PC-3 (cell line): ENCODE data around the gene MRPL27. TPM values are rescaled to one million over a fixed set of nuclear protein-coding genes. Genes with fewer than 3 reads are reported as not detected.
A peak's percentile ranks its signal among the peaks of the same experiment; 100 is the strongest.

Source experiments
- ATAC-seq: fragments of 200-7000 bp; cut with Tn5 transposase; 2 replicates; pipeline ENCODE4 v1.9.1; 2020; ENCODE audit warnings: mild to moderate bottlenecking, moderate library complexity
- BruUV-seq: library from RNA; stranded (reverse); fragments of 400-500 nt; replicated peaks from 2 replicates; lab custom pipeline; 2021; lab: Mats Ljungman, UMichigan
- CTCF ChIA-PET: fragments of 300-600 bp; sonication (Branson Sonifier 250); formaldehyde crosslinking; loops from one replicate; lab custom pipeline; 2022; ENCODE audit warnings: antibody characterized with exemption; lab: Charles Lee
- POLR2A ChIA-PET: fragments of 300-600 bp; sonication (Branson Sonifier 250); formaldehyde crosslinking; loops from one replicate; lab custom pipeline; 2022; ENCODE audit warnings: antibody characterized with exemption; ENCODE audit not compliant: unreplicated experiment; lab: Charles Lee
- DNase-seq: peaks from one replicate; pipeline ENCODE4 v3.0.0-alpha.2; 2015
- H2AFZ ChIP-seq: fragments of 300-600 bp; sonication (generic); 2 replicates; pipeline ENCODE4 v1.6.0; 2016; ENCODE audit warnings: antibody characterized with exemption, low read length
- H3F3A ChIP-seq: fragments of 300-600 bp; sonication (generic); one replicate; pipeline ENCODE4 v1.6.0; 2017; ENCODE audit warnings: antibody characterized with exemption, low read length, control low read depth, mild to moderate bottlenecking; ENCODE audit not compliant: unreplicated experiment
- H3K27ac ChIP-seq: fragments of 300-600 bp; sonication (generic); 2 replicates; pipeline ENCODE4 v1.5.1; 2016; ENCODE audit warnings: mild to moderate bottlenecking, low read length
- H3K27me3 ChIP-seq: fragments of 300-600 bp; sonication (generic); 2 replicates; pipeline ENCODE4 v1.6.1; 2016; ENCODE audit warnings: low read length, mixed read lengths
- H3K36me3 ChIP-seq: fragments of 300-600 bp; sonication (generic); 2 replicates; pipeline ENCODE4 v1.6.1; 2016; ENCODE audit warnings: low read depth, mixed run types, low read length, mixed read lengths
- H3K4me1 ChIP-seq: fragments of 300-600 bp; sonication (generic); 2 replicates; pipeline ENCODE4 v1.5.1; 2016; ENCODE audit warnings: low read length; ENCODE audit not compliant: insufficient read depth
- H3K4me2 ChIP-seq: fragments of 300-600 bp; sonication (generic); 2 replicates; pipeline ENCODE4 v1.6.0; 2016; ENCODE audit warnings: low read length
- H3K4me3 ChIP-seq: fragments of 300-600 bp; sonication (generic); 2 replicates; pipeline ENCODE4 v1.5.1; 2016; ENCODE audit warnings: mild to moderate bottlenecking, low read length, mixed read lengths
- H3K79me2 ChIP-seq: fragments of 300-600 bp; sonication (generic); 2 replicates; pipeline ENCODE4 v1.6.1; 2017; ENCODE audit warnings: low read length, mixed read lengths
- H3K9ac ChIP-seq: fragments of 300-600 bp; sonication (generic); 2 replicates; pipeline ENCODE4 v1.6.0; 2016; ENCODE audit warnings: mild to moderate bottlenecking, low read length
- H3K9me2 ChIP-seq: fragments of 300-600 bp; sonication (generic); replicated peaks from 2 replicates; pipeline ENCODE4 v1.6.1; 2016; ENCODE audit warnings: mixed run types, low read length, mixed read lengths
- H3K9me3 ChIP-seq: fragments of 300-600 bp; sonication (generic); 2 replicates; pipeline ENCODE4 v1.6.1; 2016; ENCODE audit warnings: low read length, mixed read lengths
- H4K20me1 ChIP-seq: fragments of 300-600 bp; sonication (generic); 2 replicates; pipeline ENCODE4 v1.6.1; 2016; ENCODE audit warnings: low read length, mixed read lengths
- EZH2 ChIP-seq: fragments of 300-600 bp; sonication (generic); IDR thresholded peaks from one replicate; pipeline ENCODE4 v1.6.1; 2017; ENCODE audit warnings: antibody characterized with exemption, mild to moderate bottlenecking, low read length; ENCODE audit not compliant: unreplicated experiment
- EZH2phosphoT487 ChIP-seq: fragments of 300-600 bp; sonication (generic); IDR thresholded peaks from 2 replicates; pipeline ENCODE4 v1.6.1; 2018; ENCODE audit warnings: mild to moderate bottlenecking, antibody characterized with exemption, low read length, borderline replicate concordance
- intact Hi-C: fragments of 100-400 bp; cut with micrococcal nuclease; formaldehyde crosslinking; loops from 2 replicates; pipeline ENCODE4 v1.9.0; 2023
- total RNA-seq: library from RNA; depleted of rRNA; stranded (reverse); fragments of >200 nt; gene quantifications from 2 replicates; pipeline ENCODE4 v1.2.3, GENCODE V29; 2014
- TF ChIP-seq, protein P1 (sequence below): fragments of 300-600 bp; sonication (generic); conservative IDR thresholded peaks from 2 replicates; pipeline ENCODE4 v1.5.1; 2017; ENCODE audit warnings: antibody characterized with exemption, low read depth, mild to moderate bottlenecking, low read length

The MRPL27 gene
- total RNA-seq, 1 experiment from 2014 or later = 168 TPM

DNA sequence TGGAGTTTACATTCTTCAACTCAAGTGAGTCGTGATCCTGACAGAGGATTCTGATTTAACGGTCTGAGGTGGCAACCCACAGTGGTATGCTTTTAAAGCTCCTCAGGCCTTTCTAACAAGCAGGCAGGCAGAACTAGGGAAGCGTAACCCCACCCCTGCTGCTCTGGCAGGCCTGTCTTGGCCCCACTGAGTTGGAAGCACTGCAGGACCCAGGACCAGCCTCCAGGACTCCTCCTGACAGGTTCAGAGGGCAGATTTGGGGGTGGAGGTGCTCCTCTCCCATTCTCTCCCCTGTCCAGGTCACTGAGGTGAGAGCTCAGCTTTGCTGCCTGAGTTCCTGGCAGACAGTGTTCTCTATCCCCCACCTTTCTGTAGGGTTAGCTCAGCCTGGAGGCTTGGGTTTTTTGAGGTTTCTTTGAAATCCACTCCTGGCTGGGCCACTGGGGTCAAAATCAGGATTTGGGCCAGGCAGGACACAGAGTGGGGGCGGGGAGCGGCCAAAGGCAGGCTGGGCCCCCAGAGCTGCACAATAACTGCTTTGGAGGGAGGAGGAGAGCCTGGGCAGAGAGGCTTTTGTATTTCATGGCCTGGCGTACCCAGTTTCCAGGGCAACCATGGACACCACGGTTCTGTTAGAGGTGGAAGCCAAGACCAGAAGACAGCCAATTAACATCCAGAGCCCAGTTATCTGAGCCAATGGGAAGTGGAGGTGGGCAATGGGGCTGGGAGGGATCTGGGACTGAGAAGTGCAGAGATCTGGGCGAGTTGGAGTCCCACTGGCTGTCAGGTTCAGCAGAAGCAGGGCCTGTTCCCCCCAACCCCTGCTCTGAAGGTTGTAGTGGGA, 9.5 kb downstream of the MRPL27 start:
- H3K27me3 ChIP-seq = no peaks in the 10 kb centered on the region
- H3K4me2 ChIP-seq = no peak overlapping the region
- no peaks in the 10 kb centered on the region for H3K79me2 ChIP-seq
- H3K9me2 ChIP-seq = no peaks in the 10 kb centered on the region
- DNase-seq (peak; percentile 36), ATAC-seq (peak; percentile 21)
- no peaks in the 10 kb centered on the region for H3K4me1 ChIP-seq
- no peak overlapping the region for H3K27ac ChIP-seq
- intact Hi-C loops = no loop called here
- TF ChIP-seq, protein P1, sequence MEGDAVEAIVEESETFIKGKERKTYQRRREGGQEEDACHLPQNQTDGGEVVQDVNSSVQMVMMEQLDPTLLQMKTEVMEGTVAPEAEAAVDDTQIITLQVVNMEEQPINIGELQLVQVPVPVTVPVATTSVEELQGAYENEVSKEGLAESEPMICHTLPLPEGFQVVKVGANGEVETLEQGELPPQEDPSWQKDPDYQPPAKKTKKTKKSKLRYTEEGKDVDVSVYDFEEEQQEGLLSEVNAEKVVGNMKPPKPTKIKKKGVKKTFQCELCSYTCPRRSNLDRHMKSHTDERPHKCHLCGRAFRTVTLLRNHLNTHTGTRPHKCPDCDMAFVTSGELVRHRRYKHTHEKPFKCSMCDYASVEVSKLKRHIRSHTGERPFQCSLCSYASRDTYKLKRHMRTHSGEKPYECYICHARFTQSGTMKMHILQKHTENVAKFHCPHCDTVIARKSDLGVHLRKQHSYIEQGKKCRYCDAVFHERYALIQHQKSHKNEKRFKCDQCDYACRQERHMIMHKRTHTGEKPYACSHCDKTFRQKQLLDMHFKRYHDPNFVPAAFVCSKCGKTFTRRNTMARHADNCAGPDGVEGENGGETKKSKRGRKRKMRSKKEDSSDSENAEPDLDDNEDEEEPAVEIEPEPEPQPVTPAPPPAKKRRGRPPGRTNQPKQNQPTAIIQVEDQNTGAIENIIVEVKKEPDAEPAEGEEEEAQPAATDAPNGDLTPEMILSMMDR = no peak
- TF ChIP-seq EZH2 (no peak), EZH2phosphoT487 (no peak)
- peaks cover 22% of the 10 kb centered on the region; the same call in 1 of the 2 replicates for H3K36me3 ChIP-seq
- H3K4me3 ChIP-seq = no peak overlapping the region
- H4K20me1 ChIP-seq = no peaks in the 10 kb centered on the region
- ChIA-PET POLR2A (no interaction called here), CTCF (interaction anchor here (0.5 to 2.7 kb wide), 5 partner anchors 23 to 163 kb away, joined by 3 to 28 read pairs (median 13); partner anchors contain the start of gene LRRC59)
- TSS peak; percentile 11 for BruUV-seq
- peaks cover 6% of the 10 kb centered on the region for H3F3A ChIP-seq
- H2AFZ ChIP-seq = no peak overlapping the region
- H3K9ac ChIP-seq = no peak overlapping the region
- H3K9me3 ChIP-seq = no peaks in the 10 kb centered on the region

DNA sequence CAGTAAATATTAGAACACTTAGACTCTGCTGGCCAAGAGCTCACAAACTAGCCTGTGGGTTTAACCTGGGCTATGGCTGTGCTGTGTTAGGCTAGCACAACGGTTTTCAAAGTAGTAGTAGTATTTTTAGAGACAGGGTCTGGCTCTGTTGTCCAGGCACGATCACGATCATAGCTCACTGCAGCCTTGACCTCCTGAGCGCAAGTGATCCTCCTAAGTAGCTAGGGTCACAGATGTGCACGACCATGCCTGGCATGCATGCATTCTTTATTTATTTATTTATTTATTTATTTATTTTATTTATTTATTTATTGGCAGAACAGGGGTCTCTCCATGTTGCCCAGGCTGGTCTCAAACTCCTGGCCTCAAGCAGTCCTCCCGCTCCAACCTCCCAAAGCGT, 10.3 kb downstream of the MRPL27 start:
- Histone ChIP-seq H3K9me2 (no peaks in the 10 kb centered on the region), H2AFZ (no peak overlapping the region), H3K36me3 (peaks cover 21% of the 10 kb centered on the region; the same call in 1 of the 2 replicates), H3K79me2 (no peaks in the 10 kb centered on the region), H3K4me2 (no peak overlapping the region), H3K27ac (no peak overlapping the region), H3F3A (peaks cover 6% of the 10 kb centered on the region), H3K9me3 (no peaks in the 10 kb centered on the region), H3K27me3 (no peaks in the 10 kb centered on the region), H3K4me3 (no peak overlapping the region), H3K4me1 (no peaks in the 10 kb centered on the region), H3K9ac (no peak overlapping the region), H4K20me1 (no peaks in the 10 kb centered on the region)
- BruUV-seq = no TSS peak
- ChIA-PET POLR2A (interaction anchor here (0.6 kb wide), 2 partner anchors 144 to 322 kb away, joined by 3 to 5 read pairs; no protein-coding TSS in a partner anchor), CTCF (interaction anchor here (0.5 to 2.7 kb wide), 8 partner anchors 29 to 162 kb away, joined by 3 to 28 read pairs (median 9); partner anchors contain the start of gene LRRC59)
- ATAC-seq = no peak
- DNase-seq = no peak
- TF ChIP-seq EZH2 = no peak
- intact Hi-C loops = loop anchor here (1.0 kb wide), 2 partner anchors 35 to 117 kb away; partner anchors contain the start of gene LRRC59
